Prostate gland (tissue), 2 donors: ENCODE results near the gene PDE1C. TPM values are rescaled to one million over a fixed set of nuclear protein-coding genes. Genes with fewer than 3 reads are reported as not detected.

ENCODE experiments used
- DNase-seq: peaks from one replicate; pipeline ENCODE4 v3.0.0-alpha.2; 2019; ENCODE audit warnings: low spot score
- H3K27ac ChIP-seq, 2 donors: fragments of 200-600 bp; sonication (generic); 2 replicates each; pipeline ENCODE4 v1.5.1; 2017 to 2019
- H3K27me3 ChIP-seq: fragments of 200-600 bp; sonication (generic); replicated peaks from 2 replicates; pipeline ENCODE4 v1.5.1; 2019; ENCODE audit not compliant: insufficient read depth
- H3K36me3 ChIP-seq, 2 donors: fragments of 200-600 bp; sonication (generic); 1 replicate in 1 of 2; 2 replicates in 1 of 2; pipeline versions ENCODE4 v1.5.1 to v1.8.1; 2017 to 2019
- H3K4me1 ChIP-seq: fragments of 200-600 bp; sonication (generic); replicated peaks from 2 replicates; pipeline ENCODE4 v1.5.1; 2019
- H3K4me3 ChIP-seq, 2 donors: fragments of 200-600 bp; sonication (generic); 2 replicates each; pipeline ENCODE4 v1.5.1; 2017 to 2019
- H3K9me3 ChIP-seq: fragments of 200-600 bp; sonication (generic); 2 replicates; pipeline ENCODE4 v1.5.1; 2017
- CTCF ChIP-seq, 4 experiments: fragments of 200-600 bp in 2 of 4; fragments of 450-650 bp in 2 of 4; sonication (generic) in 2 of 4; IDR thresholded peaks; 1 replicate in 3 of 4; 2 replicates in 1 of 4; pipeline ENCODE4 v1.5.1; 2016 to 2019; ENCODE audit warnings: antibody characterized with exemption in 4 of 4, mild to moderate bottlenecking in 2 of 4, moderate library complexity in 2 of 4
- POLR2A ChIP-seq: fragments of 450-650 bp; IDR thresholded peaks from one replicate; pipeline ENCODE4 v1.6.1; 2016; ENCODE audit warnings: antibody characterized with exemption, mild to moderate bottlenecking
- POLR2AphosphoS5 ChIP-seq: sonication (generic); formaldehyde crosslinking; IDR thresholded peaks from one replicate; pipeline ENCODE4 v1.6.1; 2017; ENCODE audit warnings: antibody characterized with exemption
- WGBS: methylation state at CpG from one replicate; pipeline ENCODE4 v1.1.5; 2018; 5-methylcytosine and 5-hydroxymethylcytosine counted together
- intact Hi-C: fragments of 100-400 bp; cut with DNase I; formaldehyde crosslinking; loops from one replicate; pipeline ENCODE4 v1.14.2; 2022
- total RNA-seq, 2 donors: library from RNA; depleted of rRNA; stranded (reverse); fragments of >200 nt; gene quantifications; one replicate each; pipeline ENCODE4 v1.1.0, GENCODE V29; 2016

The PDE1C gene
- total RNA-seq, 2 donors from 2014 or later: 2.4 to 4.2 TPM

GRCh38 chr7:31982962-31983361 lies 87.2 kb downstream of the PDE1C start:
- TF ChIP-seq POLR2AphosphoS5 (no peak), POLR2A (no peak), CTCF (IDR thresholded peaks at IDR 0.05) (no peak)
- no peak for DNase-seq
- no peak overlapping the region for H3K27ac ChIP-seq
- H3K4me1 ChIP-seq: no peaks in the 10 kb centered on the region
- intact Hi-C loops: no loop called here
- no peak overlapping the region for H3K4me3 ChIP-seq
- H3K27me3 ChIP-seq: no peaks in the 10 kb centered on the region
- H3K36me3 ChIP-seq: no peaks in the 10 kb centered on the region
- 77% methylated on average over 1 of the region's 1 CpG for WGBS
- H3K9me3 ChIP-seq: no peaks in the 10 kb centered on the region

- Histone ChIP-seq H3K27me3 (no peaks in the 10 kb centered on the region), H3K4me3 (no peak overlapping the region), H3K27ac (no peak overlapping the region), H3K36me3 (no peaks in the 10 kb centered on the region), H3K4me1 (no peaks in the 10 kb centered on the region), H3K9me3 (no peaks in the 10 kb centered on the region)
- no peak for DNase-seq
- intact Hi-C loops: no loop called here
- 65% methylated on average over 6 of the region's 6 CpGs for WGBS
- TF ChIP-seq POLR2A (no peak), CTCF (IDR thresholded peaks at IDR 0.05) (no peak), POLR2AphosphoS5 (no peak)
Measured at GRCh38 chr7:31981874-31982390, 88.3 kb downstream of the PDE1C start.

- Histone ChIP-seq H3K4me1 (no peaks in the 10 kb centered on the region), H3K4me3 (no peak overlapping the region), H3K27ac (no peak overlapping the region), H3K9me3 (no peaks in the 10 kb centered on the region), H3K27me3 (no peaks in the 10 kb centered on the region), H3K36me3 (no peaks in the 10 kb centered on the region)
- WGBS: 96% methylated on average over 1 of the region's 1 CpG
- intact Hi-C loops: no loop called here
- TF ChIP-seq POLR2AphosphoS5 (no peak), CTCF (IDR thresholded peaks at IDR 0.05) (no peak), POLR2A (no peak)
- DNase-seq: no peak
Measured at GRCh38 chr7:31979690-31980330, 90.4 kb downstream of the PDE1C start.

- no peak overlapping the region for H3K27ac ChIP-seq
- no peaks in the 10 kb centered on the region for H3K4me1 ChIP-seq
- no peaks in the 10 kb centered on the region for H3K36me3 ChIP-seq
- 95% methylated on average over 5 of the region's 5 CpGs for WGBS
- intact Hi-C loops: no loop called here
- H3K9me3 ChIP-seq: no peaks in the 10 kb centered on the region
- DNase-seq: no peak
- no peak overlapping the region for H3K4me3 ChIP-seq
- H3K27me3 ChIP-seq: no peaks in the 10 kb centered on the region
- TF ChIP-seq POLR2A: no peak
- TF ChIP-seq CTCF (IDR thresholded peaks at IDR 0.05): no peak
- TF ChIP-seq POLR2AphosphoS5: no peak
Measured at GRCh38 chr7:31975546-31975945, 94.7 kb downstream of the PDE1C start.

GRCh38 chr7:31974351-31974750 lies 95.9 kb downstream of the PDE1C start:
- intact Hi-C loops: no loop called here
- H3K4me3 ChIP-seq: no peak overlapping the region
- TF ChIP-seq POLR2A (no peak), CTCF (IDR thresholded peaks at IDR 0.05) (no peak), POLR2AphosphoS5 (no peak)
- WGBS: 53% methylated on average over 1 of the region's 1 CpG
- no peaks in the 10 kb centered on the region for H3K9me3 ChIP-seq
- no peak overlapping the region for H3K27ac ChIP-seq
- H3K27me3 ChIP-seq: no peaks in the 10 kb centered on the region
- no peak for DNase-seq
- no peaks in the 10 kb centered on the region for H3K36me3 ChIP-seq
- H3K4me1 ChIP-seq: no peaks in the 10 kb centered on the region
